GM06990 (cell line): ENCODE measurements around the gene EVC.

Experiments
- DNase-seq: peaks from one replicate; pipeline ENCODE4 v3.0.0-alpha.2; 2011; ENCODE audit not compliant: insufficient read length; ENCODE audit errors: extremely low read depth
- H3K27me3 ChIP-seq: replicated peaks from 2 replicates; pipeline ENCODE4 v1.6.0; 2011; ENCODE audit warnings: low read length; ENCODE audit not compliant: control insufficient read depth, insufficient read depth
- H3K36me3 ChIP-seq: 2 replicates; pipeline ENCODE4 v1.5.1; 2011; ENCODE audit warnings: low read length; ENCODE audit not compliant: control insufficient read depth, insufficient read depth
- H3K4me3 ChIP-seq: replicated peaks from 2 replicates; pipeline ENCODE4 v1.5.1; 2011; ENCODE audit warnings: low read depth, mild to moderate bottlenecking, control low read depth, low read length
- CTCF ChIP-seq: IDR thresholded peaks from 2 replicates; pipeline ENCODE4 v1.5.1; 2011; ENCODE audit warnings: low read length, control low read depth, mild to moderate bottlenecking, inconsistent platforms; ENCODE audit not compliant: insufficient read depth, poor library complexity, severe bottlenecking

Gene EVC

GRCh38 chr4:5708449-5709206 is 2.4 kb upstream of the EVC start, which contains the start of gene EVC2:
TSS of gene EVC2 (minus strand) at chr4:5708559. CDS start at chr4:5708513, 46 bp downstream.
- DNase-seq: peak; percentile 79
- Histone ChIP-seq H3K4me3 (peak within 1 kb of the TSS; percentile 64), H3K36me3 (no peaks in the 10 kb centered on the region; the same call in 1 of the 2 replicates), H3K27me3 (no peaks in the 10 kb centered on the region)
- TF ChIP-seq CTCF: no peak

- H3K4me3 ChIP-seq: no peak overlapping the region; the same call in 1 of the 2 replicates
- no peak for TF ChIP-seq CTCF
These were observed 1.8 kb upstream of the EVC start for GRCh38 chr4:5709207-5709575.

GRCh38 chr4:5710065-5710960 is 688 bp upstream of the EVC start:
- peak; percentile 31 for TF ChIP-seq CTCF
- Histone ChIP-seq H3K36me3 (no peaks in the 10 kb centered on the region), H3K27me3 (no peaks in the 10 kb centered on the region), H3K4me3 (peak overlapping the region; percentile 66)
- no peak for DNase-seq

More at GRCh38 chr4:5709207-5709575, 1.8 kb upstream of the EVC start:
- Histone ChIP-seq H3K36me3 (no peaks in the 10 kb centered on the region), H3K27me3 (no peaks in the 10 kb centered on the region)
- no peak for DNase-seq

- DNase-seq: peak; percentile 66
- Histone ChIP-seq H3K4me3 (peak overlapping the region; percentile 66), H3K27me3 (no peaks in the 10 kb centered on the region), H3K36me3 (no peaks in the 10 kb centered on the region)
- TF ChIP-seq CTCF: no peak
These were observed 631 bp downstream of the EVC start for GRCh38 chr4:5711479-5712184.

- peak; percentile 69 for DNase-seq
- peak overlapping the region; percentile 66 for H3K4me3 ChIP-seq
- H3K36me3 ChIP-seq: no peaks in the 10 kb centered on the region
- TF ChIP-seq CTCF: no peak
- H3K27me3 ChIP-seq: no peaks in the 10 kb centered on the region
These were observed 1.5 kb downstream of the EVC start for GRCh38 chr4:5712517-5712916.
